NCI-H460 (cell line): ENCODE data around the gene KIRREL3. TPM values are rescaled to one million over a fixed set of nuclear protein-coding genes. Genes with fewer than 3 reads are reported as not detected.

Experiments used
- DNase-seq: peaks from one replicate; pipeline ENCODE4 v3.0.0-alpha.2; 2016; ENCODE audit warnings: low read depth; ENCODE audit errors: extremely low read depth
- total RNA-seq: library from RNA; depleted of rRNA; stranded (reverse); fragments of >200 nt; shearing (Covaris generic); gene quantifications from 2 replicates; pipeline ENCODE4 v1.2.3, GENCODE V29; 2014

KIRREL3 gene
- total RNA-seq, 1 experiment from 2014 or later = not detected

GRCh38 chr11:126502159-126502558 is 498.4 kb downstream of the KIRREL3 start:
- DNase-seq = no peak

GRCh38 chr11:126501641-126502040 is 498.9 kb downstream of the KIRREL3 start:
- DNase-seq = no peak

- no peak for DNase-seq
Measured at GRCh38 chr11:126500981-126501380, 499.6 kb downstream of the KIRREL3 start.

- DNase-seq = no peak
Measured at GRCh38 chr11:126499131-126499752, 501.3 kb downstream of the KIRREL3 start.

- no peak for DNase-seq
Measured at GRCh38 chr11:126498281-126498680, 502.3 kb downstream of the KIRREL3 start.

- DNase-seq = no peak
Measured at GRCh38 chr11:126497581-126498122, 502.9 kb downstream of the KIRREL3 start.

- DNase-seq = no peak
Measured at GRCh38 chr11:126496576-126497337, 503.8 kb downstream of the KIRREL3 start.

GRCh38 chr11:126495281-126496220 is 505.0 kb downstream of the KIRREL3 start:
- DNase-seq = no peak

- no peak for DNase-seq
Measured at GRCh38 chr11:126494831-126495230, 505.7 kb downstream of the KIRREL3 start.

- DNase-seq = no peak
Measured at GRCh38 chr11:126492331-126493082, 508.1 kb downstream of the KIRREL3 start.

- no peak for DNase-seq
Measured at GRCh38 chr11:126491092-126491491, 509.5 kb downstream of the KIRREL3 start.

- DNase-seq = no peak
Measured at GRCh38 chr11:126489836-126490660, 510.5 kb downstream of the KIRREL3 start.

- DNase-seq = no peak
Measured at GRCh38 chr11:126488591-126489370, 511.8 kb downstream of the KIRREL3 start.

- no peak for DNase-seq
Measured at GRCh38 chr11:126487711-126488110, 512.9 kb downstream of the KIRREL3 start.

GRCh38 chr11:126485986-126486635 is 514.5 kb downstream of the KIRREL3 start:
- DNase-seq = no peak

GRCh38 chr11:126485021-126485792 is 515.4 kb downstream of the KIRREL3 start:
- DNase-seq = no peak

- DNase-seq = peak; percentile 11
Measured at GRCh38 chr11:126484266-126484665, 516.3 kb downstream of the KIRREL3 start.
